ENCODE results near the gene CTDNEP1.

The CTDNEP1 gene

DNA sequence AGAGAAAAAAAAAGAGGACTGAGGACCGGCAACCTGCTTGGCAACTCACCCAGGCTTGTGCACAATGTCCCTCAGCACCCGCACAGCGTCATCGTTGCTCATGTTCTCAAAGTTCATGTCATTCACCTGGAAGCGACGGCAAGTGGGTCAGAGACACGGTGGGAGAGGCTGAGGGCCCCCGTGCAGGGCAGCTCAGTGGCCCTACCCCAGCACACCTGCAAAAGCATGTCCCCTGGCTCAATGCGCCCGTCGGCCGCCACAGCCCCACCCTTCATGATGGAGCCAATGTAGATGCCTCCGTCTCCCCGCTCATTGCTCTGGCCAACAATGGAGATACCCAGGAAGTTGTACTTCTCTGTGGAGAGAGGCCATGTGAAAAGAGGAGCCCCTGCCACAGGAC is 22.6 kb downstream of the CTDNEP1 start:
- no peak for DNase-seq (ENCODE audit: low read depth in 2 of 2)

- DNase-seq (ENCODE audit: low read depth in 2 of 2): no peak
Observed at GRCh38 chr17:7226721-7227710, 24.5 kb downstream of the CTDNEP1 start.

GRCh38 chr17:7225711-7226331 is 25.7 kb downstream of the CTDNEP1 start:
- DNase-seq (ENCODE audit: low read depth in 2 of 2): no peak

- DNase-seq (ENCODE audit: low read depth in 2 of 2): no peak
Observed at GRCh38 chr17:7224661-7225111, 26.8 kb downstream of the CTDNEP1 start.

GRCh38 chr17:7224110-7224509 is 27.4 kb downstream of the CTDNEP1 start:
- DNase-seq (ENCODE audit: low read depth in 2 of 2): no peak

- DNase-seq (ENCODE audit: low read depth in 2 of 2): no peak
Observed at GRCh38 chr17:7223375-7223774, 28.2 kb downstream of the CTDNEP1 start.

DNA sequence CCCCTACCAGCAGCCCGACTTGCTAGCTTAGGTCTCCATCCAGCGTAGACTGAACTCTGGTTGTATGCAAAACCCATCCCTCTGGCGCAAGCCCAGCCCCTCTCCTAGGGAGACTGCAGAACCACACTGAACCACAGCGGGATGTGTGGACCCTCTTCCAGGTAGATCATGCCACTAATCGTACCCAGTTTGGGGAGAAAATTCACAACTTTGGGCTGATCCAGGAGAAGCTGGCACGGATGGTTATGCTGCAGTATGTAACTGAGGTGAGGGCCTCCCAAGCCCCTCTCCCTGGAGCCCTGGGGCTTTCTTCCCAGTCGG is 28.6 kb downstream of the CTDNEP1 start:
- DNase-seq (ENCODE audit: low read depth in 2 of 2): no peak

DNA sequence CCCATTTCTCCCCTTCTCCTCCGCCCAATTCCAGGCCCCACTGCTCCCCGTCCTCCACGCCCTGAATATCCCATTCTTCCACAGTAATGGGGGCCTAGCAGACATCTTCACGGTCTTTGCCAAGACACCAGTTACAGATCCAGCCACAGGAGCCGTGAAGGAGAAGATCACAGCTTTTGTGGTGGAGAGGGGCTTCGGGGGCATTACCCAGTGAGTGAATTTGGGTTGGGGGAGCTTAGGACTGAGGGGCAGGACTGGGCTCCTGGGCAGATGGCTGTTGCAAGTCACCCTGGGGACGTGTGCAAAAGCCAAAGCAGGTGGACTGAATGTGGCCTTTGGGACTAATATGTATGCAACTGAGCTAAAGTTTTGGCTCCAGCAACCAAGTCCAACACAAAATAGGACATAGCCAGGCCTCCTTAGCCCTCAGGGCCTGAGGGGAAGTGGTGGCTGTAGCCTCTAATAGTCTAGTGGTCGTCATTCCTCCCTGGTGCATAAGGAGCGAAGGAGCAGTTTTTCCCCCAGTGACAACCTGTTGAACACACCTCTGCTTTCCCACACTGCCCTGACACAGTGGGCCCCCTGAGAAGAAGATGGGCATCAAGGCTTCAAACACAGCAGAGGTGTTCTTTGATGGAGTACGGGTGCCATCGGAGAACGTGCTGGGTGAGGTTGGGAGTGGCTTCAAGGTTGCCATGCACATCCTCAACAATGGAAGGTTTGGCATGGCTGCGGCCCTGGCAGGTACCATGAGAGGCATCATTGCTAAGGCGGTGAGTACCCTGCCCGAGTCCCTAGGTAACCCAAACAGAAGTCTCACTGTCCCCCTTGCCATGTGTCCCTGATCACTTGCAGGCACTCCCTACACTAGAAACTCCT is 29.2 kb downstream of the CTDNEP1 start:
- DNase-seq (ENCODE audit: low read depth in 2 of 2): no peak

- no peak for DNase-seq (ENCODE audit: low read depth in 2 of 2)
Observed at GRCh38 chr17:7221278-7222092, 30.0 kb downstream of the CTDNEP1 start.

DNA sequence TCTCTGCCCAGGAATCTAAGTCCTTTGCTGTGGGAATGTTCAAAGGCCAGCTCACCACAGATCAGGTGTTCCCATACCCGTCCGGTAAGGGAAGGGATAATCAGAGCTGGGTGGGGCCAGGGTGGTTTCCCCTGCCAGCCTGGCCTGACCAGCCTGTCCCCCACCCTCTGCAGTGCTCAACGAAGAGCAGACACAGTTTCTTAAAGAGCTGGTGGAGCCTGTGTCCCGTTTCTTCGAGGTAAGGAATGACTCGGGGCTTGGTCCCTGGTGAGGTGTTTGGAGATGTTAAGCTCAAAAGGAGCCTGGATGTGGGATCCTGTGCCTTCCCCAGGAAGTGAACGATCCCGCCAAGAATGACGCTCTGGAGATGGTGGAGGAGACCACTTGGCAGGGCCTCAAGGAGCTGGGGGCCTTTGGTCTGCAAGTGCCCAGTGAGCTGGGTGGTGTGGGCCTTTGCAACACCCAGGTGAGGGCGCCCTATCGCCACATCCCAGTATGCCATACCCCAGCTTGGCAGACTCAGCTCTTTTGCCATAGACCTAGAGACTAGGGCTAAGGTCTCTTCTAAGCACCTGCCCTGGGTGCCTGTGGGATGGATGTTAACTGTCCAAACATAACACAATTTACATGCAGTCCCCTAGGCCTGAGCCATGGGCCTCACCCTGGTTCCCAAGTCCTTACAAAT is 30.8 kb downstream of the CTDNEP1 start:
- DNase-seq (ENCODE audit: low read depth in 2 of 2): peak in 1 of 2 donors; percentile 29

- DNase-seq (ENCODE audit: low read depth in 2 of 2): peak; percentile 55 to 63
Observed at GRCh38 chr17:7219812-7220592, 31.5 kb downstream of the CTDNEP1 start, which contains the start of the genes ACADVL and DLG4. TSS of gene ACADVL (plus strand) at chr17:7219938. CDS start at chr17:7219985, 47 bp downstream. TSS of gene DLG4 (minus strand) at chr17:7219836.

GRCh38 chr17:7219229-7219811 is 32.2 kb downstream of the CTDNEP1 start:
- no peak for DNase-seq (ENCODE audit: low read depth in 2 of 2)

DNA sequence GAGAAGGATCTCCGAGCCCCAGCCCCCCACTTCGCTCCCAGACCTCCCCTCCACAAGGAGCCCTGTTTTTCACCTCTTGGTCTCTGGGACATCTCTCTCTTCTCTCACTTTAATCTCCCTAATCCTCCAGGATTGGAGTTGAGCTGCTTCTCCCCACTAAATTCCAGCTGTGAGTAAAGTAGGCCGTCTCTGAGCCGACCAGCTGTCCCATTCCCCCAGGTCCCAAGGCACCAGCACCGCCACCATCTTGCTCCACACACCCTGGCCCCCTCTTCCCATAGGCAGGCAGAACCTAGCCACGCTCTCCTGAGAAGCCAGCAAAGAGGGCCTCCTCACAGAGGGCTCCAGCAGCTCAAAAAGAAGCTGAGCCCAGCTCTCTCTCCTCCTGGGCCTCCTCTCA is 32.8 kb downstream of the CTDNEP1 start:
- DNase-seq (ENCODE audit: low read depth in 2 of 2): no peak

GRCh38 chr17:7218166-7218565 is 33.4 kb downstream of the CTDNEP1 start:
- no peak for DNase-seq (ENCODE audit: low read depth in 2 of 2)

DNA sequence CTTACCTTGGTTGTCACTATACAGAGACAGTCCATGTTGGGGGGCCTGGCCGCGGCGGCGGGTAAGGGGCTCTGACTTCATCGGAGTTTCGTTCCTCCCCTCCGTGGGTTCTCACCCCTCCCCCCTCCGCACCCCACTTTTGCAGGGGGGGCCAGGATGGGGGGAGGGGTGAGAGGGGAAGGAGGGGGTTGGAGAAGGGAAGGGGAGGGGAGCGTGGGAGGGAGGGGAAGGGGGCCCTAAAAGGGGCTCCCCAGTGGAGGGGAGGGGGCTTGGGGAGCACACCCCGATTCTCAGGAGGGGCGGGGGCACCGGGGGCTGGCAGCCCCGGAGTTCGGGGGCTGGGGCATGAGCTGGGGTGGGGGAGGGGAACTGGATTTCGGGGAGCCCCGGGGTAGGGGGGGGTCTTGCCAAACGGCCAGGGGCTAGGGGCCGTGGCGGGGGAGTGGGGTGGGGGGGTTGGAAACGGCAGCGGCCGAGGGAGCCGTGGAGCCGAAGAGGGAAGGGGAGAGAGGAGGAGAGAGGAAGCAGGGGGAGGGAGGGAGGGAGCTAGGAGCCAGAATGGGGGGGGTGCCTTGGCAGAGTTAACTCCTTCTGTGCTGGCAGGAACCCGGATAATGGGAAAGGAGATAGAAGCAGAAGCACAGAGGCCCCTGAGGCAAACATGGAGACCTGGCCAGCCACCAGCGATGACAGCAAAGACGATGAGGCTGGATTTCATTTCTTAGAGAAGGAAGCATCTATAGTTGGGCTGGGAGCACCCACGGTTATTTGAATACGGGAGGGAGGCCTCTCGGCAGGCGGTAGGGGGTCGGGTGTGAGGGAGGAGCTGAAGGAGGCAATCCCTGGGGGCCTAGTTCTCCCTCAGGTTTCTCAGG is 34.2 kb downstream of the CTDNEP1 start:
- no peak for DNase-seq (ENCODE audit: low read depth in 2 of 2)

DNA sequence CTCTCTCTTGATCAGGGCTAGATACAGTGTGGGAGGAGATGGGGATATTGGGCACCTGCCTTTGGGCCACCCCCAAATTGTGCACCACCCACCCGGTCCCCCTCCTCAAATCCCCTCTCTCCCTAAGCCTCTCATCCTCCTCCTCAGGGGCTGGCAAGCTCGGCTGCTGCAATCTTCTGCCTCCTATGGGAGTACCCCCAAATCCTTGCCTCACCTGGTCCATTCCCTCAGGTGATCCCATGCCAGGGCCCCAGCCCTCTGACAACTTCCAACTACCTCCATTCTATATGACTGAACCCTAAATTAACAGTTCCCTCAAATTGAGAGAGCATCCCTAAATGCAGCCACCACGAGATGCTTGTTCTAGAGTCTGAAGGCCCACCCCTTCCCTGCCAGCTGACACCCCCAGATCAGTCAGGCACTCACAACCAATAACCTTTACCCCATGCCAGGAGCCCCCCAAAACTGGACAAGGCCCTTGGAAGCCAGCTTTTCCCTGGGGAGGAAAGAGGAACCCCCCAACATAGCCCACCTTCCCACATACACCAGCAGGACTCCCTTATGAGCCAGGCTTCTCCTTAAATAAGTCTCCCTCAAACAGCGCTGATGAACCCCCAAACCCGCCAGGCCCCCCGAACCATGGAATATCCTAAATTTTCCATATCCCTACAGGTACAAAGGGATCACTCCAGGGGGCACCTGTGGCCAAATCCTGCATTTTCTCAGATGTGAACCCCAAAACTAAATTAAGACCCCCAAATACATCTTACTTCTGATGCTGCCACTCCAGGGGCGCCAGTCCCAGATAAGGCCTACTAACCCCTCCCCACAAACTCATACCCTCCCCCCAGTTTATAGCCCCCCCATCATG is 35.1 kb downstream of the CTDNEP1 start:
- no peak for DNase-seq (ENCODE audit: low read depth in 2 of 2)

- DNase-seq (ENCODE audit: low read depth in 2 of 2): no peak
Observed at GRCh38 chr17:7215652-7216180, 35.8 kb downstream of the CTDNEP1 start.
